Ishikawa (cell line): ENCODE results near the gene MIEN1.

Experiments
- CEBPB ChIP-seq: IDR thresholded peaks from 2 replicates; pipeline ENCODE4 v1.6.1; 2012
- CREB1 ChIP-seq: IDR thresholded peaks from 2 replicates; pipeline ENCODE4 v1.6.1; 2012; ENCODE audit warnings: low read depth
- EP300 ChIP-seq: IDR thresholded peaks from 2 replicates; pipeline ENCODE4 v1.6.1; 2012; ENCODE audit warnings: borderline replicate concordance
- FOXM1 ChIP-seq: IDR thresholded peaks from 2 replicates; pipeline ENCODE4 v1.6.1; 2012; ENCODE audit warnings: low read depth, borderline replicate concordance
- NFIC ChIP-seq: IDR thresholded peaks from 2 replicates; pipeline ENCODE4 v1.6.1; 2012
- RAD21 ChIP-seq: IDR thresholded peaks from 2 replicates; pipeline ENCODE4 v1.6.1; 2012; ENCODE audit warnings: low read depth
- TAF1 ChIP-seq: IDR thresholded peaks from 2 replicates; pipeline ENCODE4 v1.6.1; 2012; ENCODE audit warnings: low read depth, mild to moderate bottlenecking
- TCF12 ChIP-seq: IDR thresholded peaks from 2 replicates; pipeline ENCODE4 v1.6.1; 2012; ENCODE audit warnings: low read depth
- TEAD4 ChIP-seq: IDR thresholded peaks from 2 replicates; pipeline ENCODE4 v1.6.1; 2012
- YY1 ChIP-seq: IDR thresholded peaks from 2 replicates; pipeline ENCODE4 v1.6.1; 2012; ENCODE audit warnings: low read depth
- ZBTB7A ChIP-seq: IDR thresholded peaks from 2 replicates; pipeline ENCODE4 v1.6.1; 2012; ENCODE audit warnings: low read depth
- TF ChIP-seq, protein P1 (sequence below): IDR thresholded peaks from 2 replicates; pipeline ENCODE4 v1.6.1; 2012
- TF ChIP-seq, protein P2 (sequence below): IDR thresholded peaks from 2 replicates; pipeline ENCODE4 v1.6.1; 2012; ENCODE audit warnings: low read depth, mild to moderate bottlenecking
- TF ChIP-seq, protein P3 (sequence below): IDR thresholded peaks from 2 replicates; pipeline ENCODE4 v1.6.1; 2012

DNA sequence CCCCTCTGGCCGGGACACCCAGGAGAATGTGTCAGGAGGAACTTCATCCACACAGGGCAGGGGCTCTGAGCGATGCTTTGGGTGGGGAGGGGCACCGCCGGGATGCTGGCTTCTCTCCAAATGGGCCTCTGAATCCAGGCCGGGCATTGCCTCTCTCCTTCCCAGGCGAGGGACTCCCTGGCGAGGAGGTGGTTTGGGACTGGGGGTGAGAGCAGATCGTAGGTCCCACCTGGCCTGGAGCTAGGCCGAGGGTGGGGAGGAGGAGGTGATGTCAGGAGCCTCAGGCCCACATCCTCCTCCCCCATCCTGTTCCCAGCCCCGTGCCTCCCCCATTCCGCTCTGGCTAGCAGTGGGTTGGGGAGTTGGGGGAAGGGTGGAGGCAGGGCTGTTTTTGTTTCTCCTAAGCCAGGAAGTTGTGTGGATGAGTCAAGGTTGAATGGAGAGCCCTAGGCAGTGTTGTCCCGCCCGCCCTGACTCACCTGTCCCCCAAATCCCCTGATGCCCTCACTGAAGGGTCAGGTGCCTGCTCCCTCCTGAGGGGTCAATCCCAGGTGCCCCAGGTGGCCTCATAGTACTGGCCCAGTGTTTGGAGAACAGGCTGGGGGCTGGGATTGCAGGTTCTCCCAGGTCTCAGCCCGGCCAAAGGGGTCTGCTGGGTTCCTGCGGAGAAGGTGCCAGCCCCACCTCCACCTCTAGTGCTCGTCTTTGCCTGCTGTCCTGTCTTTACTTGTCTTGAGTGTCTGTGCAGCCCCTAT, 10.2 kb upstream of the MIEN1 start:
- no peak for TF ChIP-seq TCF12
- no peak for TF ChIP-seq CEBPB
- TF ChIP-seq TAF1, result no peak
- TF ChIP-seq, protein P1, sequence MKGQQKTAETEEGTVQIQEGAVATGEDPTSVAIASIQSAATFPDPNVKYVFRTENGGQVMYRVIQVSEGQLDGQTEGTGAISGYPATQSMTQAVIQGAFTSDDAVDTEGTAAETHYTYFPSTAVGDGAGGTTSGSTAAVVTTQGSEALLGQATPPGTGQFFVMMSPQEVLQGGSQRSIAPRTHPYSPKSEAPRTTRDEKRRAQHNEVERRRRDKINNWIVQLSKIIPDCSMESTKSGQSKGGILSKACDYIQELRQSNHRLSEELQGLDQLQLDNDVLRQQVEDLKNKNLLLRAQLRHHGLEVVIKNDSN, result no peak
- TF ChIP-seq, protein P2, sequence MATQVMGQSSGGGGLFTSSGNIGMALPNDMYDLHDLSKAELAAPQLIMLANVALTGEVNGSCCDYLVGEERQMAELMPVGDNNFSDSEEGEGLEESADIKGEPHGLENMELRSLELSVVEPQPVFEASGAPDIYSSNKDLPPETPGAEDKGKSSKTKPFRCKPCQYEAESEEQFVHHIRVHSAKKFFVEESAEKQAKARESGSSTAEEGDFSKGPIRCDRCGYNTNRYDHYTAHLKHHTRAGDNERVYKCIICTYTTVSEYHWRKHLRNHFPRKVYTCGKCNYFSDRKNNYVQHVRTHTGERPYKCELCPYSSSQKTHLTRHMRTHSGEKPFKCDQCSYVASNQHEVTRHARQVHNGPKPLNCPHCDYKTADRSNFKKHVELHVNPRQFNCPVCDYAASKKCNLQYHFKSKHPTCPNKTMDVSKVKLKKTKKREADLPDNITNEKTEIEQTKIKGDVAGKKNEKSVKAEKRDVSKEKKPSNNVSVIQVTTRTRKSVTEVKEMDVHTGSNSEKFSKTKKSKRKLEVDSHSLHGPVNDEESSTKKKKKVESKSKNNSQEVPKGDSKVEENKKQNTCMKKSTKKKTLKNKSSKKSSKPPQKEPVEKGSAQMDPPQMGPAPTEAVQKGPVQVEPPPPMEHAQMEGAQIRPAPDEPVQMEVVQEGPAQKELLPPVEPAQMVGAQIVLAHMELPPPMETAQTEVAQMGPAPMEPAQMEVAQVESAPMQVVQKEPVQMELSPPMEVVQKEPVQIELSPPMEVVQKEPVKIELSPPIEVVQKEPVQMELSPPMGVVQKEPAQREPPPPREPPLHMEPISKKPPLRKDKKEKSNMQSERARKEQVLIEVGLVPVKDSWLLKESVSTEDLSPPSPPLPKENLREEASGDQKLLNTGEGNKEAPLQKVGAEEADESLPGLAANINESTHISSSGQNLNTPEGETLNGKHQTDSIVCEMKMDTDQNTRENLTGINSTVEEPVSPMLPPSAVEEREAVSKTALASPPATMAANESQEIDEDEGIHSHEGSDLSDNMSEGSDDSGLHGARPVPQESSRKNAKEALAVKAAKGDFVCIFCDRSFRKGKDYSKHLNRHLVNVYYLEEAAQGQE, result no peak
- TF ChIP-seq RAD21, result no peak
- TF ChIP-seq, protein P3, sequence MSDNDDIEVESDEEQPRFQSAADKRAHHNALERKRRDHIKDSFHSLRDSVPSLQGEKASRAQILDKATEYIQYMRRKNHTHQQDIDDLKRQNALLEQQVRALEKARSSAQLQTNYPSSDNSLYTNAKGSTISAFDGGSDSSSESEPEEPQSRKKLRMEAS, result no peak
- TF ChIP-seq ZBTB7A, result no peak
- no peak for TF ChIP-seq EP300
- no peak for TF ChIP-seq CREB1
- TF ChIP-seq FOXM1, result no peak
- no peak for TF ChIP-seq TEAD4
- no peak for TF ChIP-seq YY1
- peak; percentile 26; the same call in 1 of the 2 replicates for TF ChIP-seq NFIC
